Stimulated activated CD8-positive, alpha-beta memory T cell treated with anti-CD3 and anti-CD28 coated beads, Interleukin-4, amount 100 ng/mL, for 4 hours (primary cell): ENCODE data around the gene KLLN.
A peak's percentile ranks its signal among the peaks of the same experiment; 100 is the strongest.
"Not testable (repeated sequence)": the region's sequence is repeated elsewhere in the genome, so short reads cannot be mapped to it uniquely, and the experiment has no call there.

Experiments used
- DNase-seq, 2 donors: peaks; one replicate each; pipeline ENCODE4 v3.0.0-alpha.2; 2020; ENCODE audit warnings: low read depth in 2 of 2, low spot score in 1 of 2

KLLN gene, protein sequence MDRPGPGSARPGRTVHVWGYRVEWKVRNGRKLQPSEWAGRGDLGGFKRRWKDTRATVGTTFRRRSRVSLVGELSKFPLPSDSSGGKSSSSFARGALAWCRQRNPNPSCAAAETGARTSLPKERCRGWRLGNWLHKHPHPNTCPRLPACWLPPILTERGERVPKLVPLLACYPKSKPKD

GRCh38 chr10:87863053-87863943, at the start of gene KLLN, which contains the start of gene PTEN:
KLLN (minus strand) TSS chr10:87863533; CDS start chr10:87862487, 1,046 bp downstream.
PTEN (plus strand) TSS chr10:87863625; CDS start chr10:87864470, 845 bp downstream.
- peak; percentile 46 to 66 for DNase-seq

- not testable (repeated sequence) for DNase-seq
Measured at GRCh38 chr10:87903396-87903795, 40.1 kb upstream of the KLLN start.

- not testable (repeated sequence) for DNase-seq
Measured at GRCh38 chr10:87897957-87898356, 34.6 kb upstream of the KLLN start.

- no peak for DNase-seq
Measured at GRCh38 chr10:87896216-87896615, 32.9 kb upstream of the KLLN start.

GRCh38 chr10:87895430-87895829, 32.1 kb upstream of the KLLN start:
- DNase-seq = no peak

DNA sequence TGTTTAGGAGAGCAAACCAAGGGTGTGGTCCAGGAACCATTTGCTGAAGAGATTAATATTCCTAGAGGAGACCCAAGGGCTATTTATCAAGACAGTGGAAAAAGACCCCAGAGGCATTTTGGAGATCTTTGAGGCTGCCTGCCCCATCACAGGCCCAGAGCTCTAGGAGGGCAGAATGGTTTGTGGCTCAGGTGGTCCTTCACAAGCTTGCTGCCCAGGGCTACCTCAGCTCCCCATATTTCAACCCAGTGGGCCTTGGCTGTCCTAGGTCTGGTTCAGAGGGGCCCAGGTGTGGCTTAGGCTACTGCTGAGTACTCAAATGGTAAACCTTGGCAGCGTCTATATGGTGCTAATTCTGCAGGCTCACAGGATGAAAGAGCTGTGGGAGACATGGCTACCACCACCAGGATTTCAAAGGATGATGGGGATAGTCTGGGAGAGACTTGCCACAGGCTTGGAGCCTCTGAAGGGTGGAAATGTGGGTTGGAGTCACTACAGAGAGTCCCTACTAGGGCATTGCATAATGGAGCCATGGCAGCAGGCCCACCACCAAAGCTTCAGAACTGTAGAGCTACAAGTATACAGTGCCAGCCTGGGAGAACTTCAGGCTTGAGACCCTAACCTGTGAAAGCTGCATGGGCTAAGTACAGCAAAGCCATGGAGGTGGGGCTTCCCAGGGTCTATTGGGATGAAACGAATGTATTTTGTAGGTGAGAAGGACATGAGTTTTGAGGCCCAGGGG, 24.4 kb upstream of the KLLN start:
- DNase-seq = no peak

DNA sequence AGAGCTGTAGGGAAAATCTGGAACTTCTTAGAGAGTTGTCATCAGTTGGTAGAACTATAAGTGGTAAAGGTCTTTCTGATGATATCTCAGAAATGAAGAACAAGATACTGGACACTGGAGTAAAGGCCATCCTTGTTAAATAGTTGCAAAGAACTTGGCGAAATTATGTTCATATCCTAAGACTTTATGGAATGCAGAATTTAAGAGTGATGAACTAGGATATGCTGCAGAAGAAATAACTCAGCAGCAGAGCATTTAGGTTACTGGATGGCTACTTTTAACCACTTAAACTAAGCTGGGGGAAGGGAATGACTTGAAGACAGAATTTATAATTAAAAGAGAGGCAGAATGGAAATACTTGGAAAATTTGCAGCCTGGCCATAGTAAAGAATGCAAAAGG, 23.8 kb upstream of the KLLN start:
- no peak for DNase-seq

GRCh38 chr10:87886635-87887034, 23.3 kb upstream of the KLLN start:
- no peak for DNase-seq

- no peak for DNase-seq
Measured at GRCh38 chr10:87882555-87883294, 19.4 kb upstream of the KLLN start.

DNA sequence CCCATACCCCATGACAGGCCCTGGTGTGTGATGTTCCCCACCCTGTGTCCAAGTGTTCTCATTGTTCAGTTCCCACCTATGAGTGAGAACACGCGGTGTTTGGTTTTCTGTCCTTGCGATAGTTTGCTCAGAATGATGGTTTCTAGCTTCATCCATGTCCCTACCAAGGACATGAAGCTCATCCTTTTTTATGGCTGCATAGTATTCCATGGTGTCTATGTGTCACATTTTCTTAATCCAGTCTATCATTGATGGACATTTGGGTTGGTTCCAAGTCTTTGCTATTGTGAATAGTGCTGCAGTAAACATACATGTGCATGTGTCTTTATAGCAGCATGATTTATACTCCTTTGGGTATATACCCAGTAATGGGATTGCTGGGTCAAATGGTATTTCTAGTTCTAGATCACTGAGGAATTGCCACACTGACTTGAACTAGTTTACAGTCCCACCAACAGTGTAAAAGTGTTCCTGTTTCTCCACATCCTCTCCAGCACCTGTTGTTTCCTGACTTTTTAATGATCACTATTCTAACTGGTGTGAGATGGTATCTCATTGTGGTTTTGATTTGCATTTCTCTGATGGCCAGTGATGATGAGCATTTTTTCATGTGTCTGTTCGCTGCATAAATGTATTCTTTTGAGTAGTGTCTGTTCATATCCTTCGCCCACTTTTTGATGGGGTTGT, 18.2 kb upstream of the KLLN start:
- not testable (repeated sequence) for DNase-seq

GRCh38 chr10:87880336-87880735, 17.0 kb upstream of the KLLN start:
- DNase-seq = no peak

DNA sequence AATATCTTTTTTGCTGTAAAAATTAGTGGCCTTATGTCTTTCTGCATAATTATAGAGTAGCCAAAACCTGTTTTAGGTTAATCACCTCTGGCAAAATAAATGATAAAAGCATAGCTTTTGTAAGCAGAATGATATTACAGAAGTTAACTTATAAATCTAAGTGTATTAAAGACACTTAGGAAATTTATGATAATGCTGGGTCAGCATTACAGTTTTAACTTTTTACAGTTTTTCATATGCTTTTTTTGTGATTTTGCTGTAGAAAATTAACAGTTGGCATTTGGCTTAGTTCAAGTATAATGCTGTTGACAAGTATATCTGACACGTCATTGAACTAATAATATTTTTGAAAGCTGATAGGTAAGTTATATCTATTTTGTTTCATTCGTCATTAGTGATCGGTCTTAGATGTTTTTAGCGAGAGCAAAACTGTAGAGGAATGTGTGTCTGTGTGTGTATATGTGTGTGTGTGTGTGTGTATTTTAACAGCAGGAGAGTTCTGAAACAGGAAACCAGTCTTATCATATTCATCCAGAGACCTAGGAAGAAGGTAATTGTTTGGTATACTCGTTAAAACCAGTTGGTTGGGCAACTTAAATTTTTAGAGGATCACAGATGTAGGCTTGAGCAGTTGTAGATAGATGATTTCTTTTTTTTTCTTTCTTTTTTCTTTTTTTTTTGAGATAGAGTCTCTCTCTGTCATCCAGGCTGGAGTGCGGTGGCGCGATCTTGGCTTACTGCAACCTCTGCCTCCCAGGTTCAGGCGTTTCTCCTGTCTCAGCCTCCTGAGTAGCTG, 15.5 kb upstream of the KLLN start:
- DNase-seq = no peak

- no peak for DNase-seq
Measured at GRCh38 chr10:87875929-87876571, 12.7 kb upstream of the KLLN start.

DNA sequence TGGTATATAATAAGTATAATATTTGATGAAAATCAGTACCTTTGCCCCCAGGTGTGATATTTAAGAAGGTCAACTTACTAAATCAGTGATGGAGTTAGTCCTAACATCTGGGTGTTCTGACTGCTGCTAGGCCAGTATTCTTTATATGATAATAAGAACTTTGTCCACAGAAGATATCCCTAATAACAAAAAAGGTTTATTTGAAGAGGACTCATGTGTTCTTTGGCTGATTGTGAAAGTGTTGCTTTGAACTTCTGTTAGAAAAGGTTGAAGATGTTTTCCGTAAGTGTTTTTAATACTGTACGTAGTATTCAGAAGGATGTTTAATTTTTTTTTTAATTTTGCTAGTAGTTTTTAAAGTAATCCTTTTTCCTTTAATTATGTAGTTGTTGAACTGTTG, 10.3 kb upstream of the KLLN start:
- no peak for DNase-seq

DNA sequence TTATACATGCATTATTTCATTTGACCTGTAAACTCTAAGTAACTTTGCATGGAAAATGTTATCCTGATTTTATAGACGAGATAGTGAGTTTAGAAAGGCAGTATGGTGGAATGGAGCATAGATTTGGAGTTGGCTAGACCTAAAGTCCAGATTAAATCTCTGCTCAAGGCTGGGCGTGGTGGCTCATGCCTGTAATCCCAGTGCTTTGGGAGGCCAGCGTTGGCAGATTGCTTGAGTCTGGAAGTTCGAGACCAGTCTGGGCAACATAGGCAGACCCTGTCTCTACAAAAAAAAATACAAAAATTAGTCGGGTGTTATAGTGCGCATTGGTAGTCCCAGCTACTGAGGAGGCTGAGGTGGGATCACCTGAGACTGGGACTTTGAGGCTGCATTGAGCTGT, 9.5 kb upstream of the KLLN start:
- no peak for DNase-seq

DNA sequence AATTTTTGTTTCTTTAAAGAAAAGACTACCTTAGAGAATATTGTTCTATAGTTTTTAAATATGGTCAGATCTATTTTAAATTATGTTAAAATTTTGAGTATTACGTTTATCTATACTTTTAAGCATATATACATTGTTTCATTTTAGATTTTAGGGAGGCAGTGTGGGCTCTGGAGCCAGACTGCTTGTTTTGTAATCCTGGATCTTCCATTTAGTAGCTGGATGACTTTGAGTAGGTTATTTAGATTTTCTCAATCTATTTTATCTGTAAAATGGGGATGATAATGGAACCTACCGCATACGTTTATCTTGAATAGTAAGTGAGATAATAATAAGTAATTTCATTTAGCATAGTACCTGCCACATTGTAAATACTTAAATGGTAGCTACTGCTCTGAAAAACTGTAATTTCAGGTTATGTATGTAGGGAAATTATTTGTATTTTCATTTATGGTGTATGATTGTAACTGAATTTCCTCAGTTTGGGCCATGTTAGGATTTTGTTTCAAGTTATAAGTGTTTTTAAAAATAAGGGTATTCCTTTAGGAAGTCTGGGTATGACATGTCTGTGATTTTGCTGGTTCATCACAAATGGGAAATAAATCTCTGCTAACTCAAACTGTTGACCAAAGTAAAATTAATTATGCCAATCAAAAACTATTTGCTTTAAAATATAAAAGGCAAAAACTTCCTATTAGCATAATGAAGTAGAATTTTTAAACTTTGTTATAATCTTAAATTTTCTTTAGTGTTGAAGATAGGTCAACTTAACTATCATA, 6.6 kb upstream of the KLLN start:
- no peak for DNase-seq

- DNase-seq = not testable (repeated sequence)
Measured at GRCh38 chr10:87869139-87869538, 5.8 kb upstream of the KLLN start.

DNA sequence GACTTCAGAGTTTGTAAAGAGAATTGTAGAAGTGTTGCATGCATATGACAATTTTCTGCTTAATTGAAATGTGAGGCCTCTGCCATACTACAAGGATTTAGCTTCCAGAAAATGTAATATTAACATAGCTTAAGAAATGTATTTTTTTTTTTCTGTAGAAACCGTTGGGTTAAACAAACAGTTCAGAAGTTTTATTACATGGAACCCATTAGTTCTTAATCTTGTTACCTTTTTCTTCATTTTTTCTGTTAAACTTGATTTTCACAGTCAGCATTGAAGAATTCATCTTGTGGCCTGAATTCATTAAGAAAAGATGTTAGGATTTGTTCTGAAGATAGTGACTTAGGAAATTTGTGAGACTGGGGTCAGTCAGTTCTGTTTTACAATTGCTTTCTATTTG, 4.9 kb upstream of the KLLN start:
- no peak for DNase-seq
